Psoas muscle (tissue), 8 donors: ENCODE data around the gene ZNF639. TPM values are rescaled to one million over a fixed set of nuclear protein-coding genes. Genes with fewer than 3 reads are reported as not detected.

ENCODE experiments used
- ATAC-seq, 4 donors: fragments of 200-7000 bp; cut with Tn5 transposase; one replicate each; pipeline ENCODE4 v1.9.1; 2020; ENCODE audit warnings: moderate library complexity in 3 of 4, mild to moderate bottlenecking in 2 of 4
- DNase-seq, 2 donors: peaks; one replicate each; pipeline ENCODE4 v3.0.0-alpha.2; 2020
- H3K27ac ChIP-seq: fragments of 200-600 bp; one replicate; pipeline ENCODE4 v1.8.0; 2022
- H3K27me3 ChIP-seq, 3 donors: fragments of 200-600 bp in 1 of 3; one replicate each; pipeline versions ENCODE4 v1.6.1 to v1.8.0; 2013 to 2022; ENCODE audit warnings: low read length in 2 of 3, mild to moderate bottlenecking in 2 of 3, moderate library complexity in 1 of 3; ENCODE audit not compliant: insufficient read depth in 3 of 3
- H3K36me3 ChIP-seq, 2 donors: fragments of 200-600 bp in 1 of 2; one replicate each; pipeline versions ENCODE4 v1.6.1 to v1.8.0; 2013 to 2022; ENCODE audit warnings: low read depth in 1 of 2, mild to moderate bottlenecking in 1 of 2, moderate library complexity in 1 of 2; ENCODE audit not compliant: insufficient read depth in 1 of 2
- H3K4me1 ChIP-seq: fragments of 200-600 bp; one replicate; pipeline ENCODE4 v1.8.0; 2022
- H3K4me3 ChIP-seq: fragments of 200-600 bp; one replicate; pipeline ENCODE4 v1.8.0; 2022; ENCODE audit warnings: mild to moderate bottlenecking
- H3K9me3 ChIP-seq: fragments of 200-600 bp; one replicate; pipeline ENCODE4 v1.8.0; 2022
- WGBS, 3 donors: extraction: QIAGEN DNeasy Blood & Tissue Kit; methylation state at CpG; one replicate each; pipeline versions ENCODE4 v1.1.6 to v1.1.7; 2013; 5-methylcytosine and 5-hydroxymethylcytosine counted together
- intact Hi-C, 2 donors: fragments of 100-400 bp; cut with DNase I; formaldehyde crosslinking; loops; one replicate each; pipeline versions ENCODE4 v1.11.0 to v1.14.2; 2022
- polyA plus RNA-seq, 3 donors: library from polyadenylated mRNA; stranded (reverse); fragments of 200-250 nt; gene quantifications; one replicate each; pipeline ENCODE4 v1.2.3, GENCODE V29; 2013
- total RNA-seq, 4 donors: library from RNA; stranded (reverse); fragmentation: NEBNext Ultra II Directional in 2 of 4; extraction: Animal tissue kit (Norgen Biotek cat#: 25700) in 2 of 4; gene quantifications; one replicate each; pipeline versions ENCODE4 v1.2.1 to v1.2.4, GENCODE V29; 2021 to 2023
- TF ChIP-seq, protein P1 (sequence below): fragments of 200-600 bp; IDR thresholded peaks from one replicate; pipeline ENCODE4 v1.8.0; 2022; ENCODE audit warnings: antibody characterized with exemption
- donor health status: healthy with polysubstance abuse.
- donor health status: DM: no; HTN: no; CAD: no; lungs with moderate emphysema.
- donor health status: Bipolar disorder and iron deficiency.
- donor health status: healthy.
- donor health status: DM: yes; HTN: yes; CAD: no.
- donor health status: DM: no; HTN: no; CAD: no.
- donor health status: DM: no; HTN: no; CAD: no.
- donor health status: DM: yes; HTN: yes; CAD: no.

The ZNF639 gene
- total and polyA plus RNA-seq, 7 donors = 16.2 to 45.4 (median 27.0) TPM

DNA sequence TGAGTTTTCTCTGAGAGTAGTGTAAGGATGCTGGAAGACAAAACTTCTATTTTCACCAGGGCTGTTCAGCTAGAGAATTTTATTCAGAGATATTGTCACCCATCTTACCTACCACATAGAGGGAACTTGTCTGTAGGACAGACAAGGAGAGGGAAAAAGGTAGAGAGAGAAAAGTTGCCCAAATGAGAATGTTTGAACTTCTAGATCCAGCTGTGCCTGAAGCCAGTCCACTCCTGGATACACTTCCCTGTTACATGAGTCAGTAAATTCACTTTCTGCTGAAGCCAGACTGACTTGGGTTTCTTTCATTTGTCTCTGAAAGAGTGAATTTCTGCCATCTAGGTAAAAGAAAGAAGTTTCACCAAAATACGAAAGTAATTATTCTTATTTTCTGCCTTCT lies 44.7 kb upstream of the ZNF639 start:
- WGBS, 3 donors = 91 to 100% (median 98%) methylated on average over 1 of the region's 1 CpG
- no peak overlapping the region for H3K4me3 ChIP-seq
- H3K27me3 ChIP-seq = no peaks in the 10 kb centered on the region
- no peaks in the 10 kb centered on the region for H3K4me1 ChIP-seq
- H3K36me3 ChIP-seq = no peaks in the 10 kb centered on the region
- no peak overlapping the region for H3K27ac ChIP-seq
- ATAC-seq = no peak
- DNase-seq = no peak
- intact Hi-C loops = no loop called here
- TF ChIP-seq, protein P1, sequence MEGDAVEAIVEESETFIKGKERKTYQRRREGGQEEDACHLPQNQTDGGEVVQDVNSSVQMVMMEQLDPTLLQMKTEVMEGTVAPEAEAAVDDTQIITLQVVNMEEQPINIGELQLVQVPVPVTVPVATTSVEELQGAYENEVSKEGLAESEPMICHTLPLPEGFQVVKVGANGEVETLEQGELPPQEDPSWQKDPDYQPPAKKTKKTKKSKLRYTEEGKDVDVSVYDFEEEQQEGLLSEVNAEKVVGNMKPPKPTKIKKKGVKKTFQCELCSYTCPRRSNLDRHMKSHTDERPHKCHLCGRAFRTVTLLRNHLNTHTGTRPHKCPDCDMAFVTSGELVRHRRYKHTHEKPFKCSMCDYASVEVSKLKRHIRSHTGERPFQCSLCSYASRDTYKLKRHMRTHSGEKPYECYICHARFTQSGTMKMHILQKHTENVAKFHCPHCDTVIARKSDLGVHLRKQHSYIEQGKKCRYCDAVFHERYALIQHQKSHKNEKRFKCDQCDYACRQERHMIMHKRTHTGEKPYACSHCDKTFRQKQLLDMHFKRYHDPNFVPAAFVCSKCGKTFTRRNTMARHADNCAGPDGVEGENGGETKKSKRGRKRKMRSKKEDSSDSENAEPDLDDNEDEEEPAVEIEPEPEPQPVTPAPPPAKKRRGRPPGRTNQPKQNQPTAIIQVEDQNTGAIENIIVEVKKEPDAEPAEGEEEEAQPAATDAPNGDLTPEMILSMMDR = no peak
- H3K9me3 ChIP-seq = no peaks in the 10 kb centered on the region

- no peaks in the 10 kb centered on the region for H3K27me3 ChIP-seq
Measured at GRCh38 chr3:179278932-179279693, 43.7 kb upstream of the ZNF639 start.

DNA sequence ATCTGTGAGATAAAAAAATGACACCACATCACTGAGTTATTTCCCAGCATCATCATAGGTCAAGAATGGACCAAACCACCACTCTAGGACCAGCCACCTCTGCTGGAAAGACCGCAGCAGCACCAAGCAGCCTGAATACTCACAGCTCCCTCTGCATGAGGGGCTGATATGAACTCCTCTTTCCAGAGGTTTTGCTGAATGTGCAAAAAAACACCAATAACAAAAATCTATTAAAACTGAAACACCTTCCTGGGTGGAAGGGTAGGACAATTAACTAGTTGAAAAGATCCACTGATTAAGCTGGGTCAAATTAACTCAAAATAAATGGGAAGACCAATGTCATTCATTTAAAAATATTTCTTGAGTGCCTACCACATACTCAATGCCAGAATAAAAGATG lies 43.0 kb upstream of the ZNF639 start:
- H3K9me3 ChIP-seq = no peaks in the 10 kb centered on the region
- DNase-seq = no peak
- H3K4me3 ChIP-seq = no peak overlapping the region
- TF ChIP-seq, protein P1 = no peak
- no peaks in the 10 kb centered on the region for H3K4me1 ChIP-seq
- ATAC-seq = no peak
- no peaks in the 10 kb centered on the region for H3K36me3 ChIP-seq
- H3K27ac ChIP-seq = no peak overlapping the region
- WGBS, 3 donors = 87 to 96% (median 89%) methylated on average over 1 of the region's 1 CpG
- intact Hi-C loops = no loop called here
- no peaks in the 10 kb centered on the region for H3K27me3 ChIP-seq

More at GRCh38 chr3:179278932-179279693, 43.7 kb upstream of the ZNF639 start:
- H3K27ac ChIP-seq = no peak overlapping the region
- H3K4me1 ChIP-seq = no peaks in the 10 kb centered on the region
- no peaks in the 10 kb centered on the region for H3K36me3 ChIP-seq
- ATAC-seq (no peak), DNase-seq (no peak)
- TF ChIP-seq, protein P1 = no peak
- no peak overlapping the region for H3K4me3 ChIP-seq
- 49 to 56% (median 55%) methylated on average over 4 of the region's 4 CpGs for WGBS, 3 donors
- H3K9me3 ChIP-seq = no peaks in the 10 kb centered on the region
- intact Hi-C loops = no loop called here

GRCh38 chr3:179281825-179282224 lies 41.0 kb upstream of the ZNF639 start:
- H3K27me3 ChIP-seq = no peaks in the 10 kb centered on the region
- 76 to 89% (median 83%) methylated on average over 2 to 3 of the region's 3 CpGs for WGBS, 3 donors
- intact Hi-C loops = no loop called here
- TF ChIP-seq, protein P1 = no peak
- H3K9me3 ChIP-seq = no peaks in the 10 kb centered on the region
- no peaks in the 10 kb centered on the region for H3K4me1 ChIP-seq
- H3K36me3 ChIP-seq = no peaks in the 10 kb centered on the region
- DNase-seq (no peak), ATAC-seq (no peak)
- H3K4me3 ChIP-seq = no peak overlapping the region
- no peak overlapping the region for H3K27ac ChIP-seq

- H3K36me3 ChIP-seq = no peaks in the 10 kb centered on the region
- no peaks in the 10 kb centered on the region for H3K27me3 ChIP-seq
- no peak overlapping the region for H3K27ac ChIP-seq
- no peak for ATAC-seq
- H3K9me3 ChIP-seq = no peaks in the 10 kb centered on the region
- intact Hi-C loops = no loop called here
- no peak overlapping the region for H3K4me3 ChIP-seq
- H3K4me1 ChIP-seq = no peaks in the 10 kb centered on the region
- TF ChIP-seq, protein P1 = no peak
- 67 to 74% (median 73%) methylated on average over 6 of the region's 6 CpGs for WGBS, 3 donors
- DNase-seq = no peak
Measured at GRCh38 chr3:179286331-179286730, 36.5 kb upstream of the ZNF639 start.
